ENCODE results near the gene RFFL.
"Not testable (repeated sequence)": the region's sequence is repeated elsewhere in the genome, so short reads cannot be mapped to it uniquely, and the experiment has no call there.

Gene RFFL

GRCh38 chr17:35063514-35064223, at the start of gene RFFL:
RFFL (minus strand) TSS chr17:35063707; CDS start chr17:35026553, 37,154 bp downstream.
- DNase-seq, result peak in 55 of 56 donors; percentile 23 to 95 (median 80)

- not testable (repeated sequence) for DNase-seq
Observed at GRCh38 chr17:35110791-35111190, 47.3 kb upstream of the RFFL start.

GRCh38 chr17:35104844-35105450, 41.4 kb upstream of the RFFL start:
- DNase-seq, result no peak

- DNase-seq, result no peak
Observed at GRCh38 chr17:35103271-35103670, 39.8 kb upstream of the RFFL start.

- DNase-seq, result no peak
Observed at GRCh38 chr17:35101725-35102124, 38.2 kb upstream of the RFFL start.

GRCh38 chr17:35101036-35101435, 37.5 kb upstream of the RFFL start:
- no peak for DNase-seq

- DNase-seq, result no peak
Observed at GRCh38 chr17:35099908-35100307, 36.4 kb upstream of the RFFL start.

GRCh38 chr17:35097776-35098175, 34.3 kb upstream of the RFFL start:
- DNase-seq, result no peak

GRCh38 chr17:35095741-35096140, 32.2 kb upstream of the RFFL start:
- no peak for DNase-seq

GRCh38 chr17:35094902-35095301, 31.4 kb upstream of the RFFL start:
- DNase-seq, result no peak

GRCh38 chr17:35090707-35091106, 27.2 kb upstream of the RFFL start:
- not testable (repeated sequence) for DNase-seq

- DNase-seq, result peak in 3 of 56 donors; percentile 51 to 61 (median 57)
Observed at GRCh38 chr17:35089586-35090296, 26.2 kb upstream of the RFFL start.

GRCh38 chr17:35088881-35089585, 25.5 kb upstream of the RFFL start:
- peak in 54 of 56 donors; percentile 38 to 93 (median 80) for DNase-seq

GRCh38 chr17:35088356-35088880, 24.9 kb upstream of the RFFL start:
- peak in 52 of 56 donors; percentile 19 to 83 (median 54) for DNase-seq

- peak in 19 of 56 donors; percentile 22 to 81 (median 53) for DNase-seq
Observed at GRCh38 chr17:35087731-35088355, 24.3 kb upstream of the RFFL start.

GRCh38 chr17:35086931-35087573, 23.5 kb upstream of the RFFL start:
- DNase-seq, result no peak

GRCh38 chr17:35086164-35086563, 22.7 kb upstream of the RFFL start:
- no peak for DNase-seq

GRCh38 chr17:35084987-35085386, 21.5 kb upstream of the RFFL start:
- no peak for DNase-seq

- DNase-seq, result no peak
Observed at GRCh38 chr17:35083071-35083470, 19.6 kb upstream of the RFFL start.

- peak in 1 of 56 donors; percentile 20 for DNase-seq
Observed at GRCh38 chr17:35082073-35082657, 18.7 kb upstream of the RFFL start.
